Measurements from ENCODE around the gene PEX26. TPM values are rescaled to one million over a fixed set of nuclear protein-coding genes. Genes with fewer than 3 reads are reported as not detected.

Gene PEX26
- total and polyA plus RNA-seq, 4 donors = 3.5 to 21.0 (median 16.9) TPM

DNA sequence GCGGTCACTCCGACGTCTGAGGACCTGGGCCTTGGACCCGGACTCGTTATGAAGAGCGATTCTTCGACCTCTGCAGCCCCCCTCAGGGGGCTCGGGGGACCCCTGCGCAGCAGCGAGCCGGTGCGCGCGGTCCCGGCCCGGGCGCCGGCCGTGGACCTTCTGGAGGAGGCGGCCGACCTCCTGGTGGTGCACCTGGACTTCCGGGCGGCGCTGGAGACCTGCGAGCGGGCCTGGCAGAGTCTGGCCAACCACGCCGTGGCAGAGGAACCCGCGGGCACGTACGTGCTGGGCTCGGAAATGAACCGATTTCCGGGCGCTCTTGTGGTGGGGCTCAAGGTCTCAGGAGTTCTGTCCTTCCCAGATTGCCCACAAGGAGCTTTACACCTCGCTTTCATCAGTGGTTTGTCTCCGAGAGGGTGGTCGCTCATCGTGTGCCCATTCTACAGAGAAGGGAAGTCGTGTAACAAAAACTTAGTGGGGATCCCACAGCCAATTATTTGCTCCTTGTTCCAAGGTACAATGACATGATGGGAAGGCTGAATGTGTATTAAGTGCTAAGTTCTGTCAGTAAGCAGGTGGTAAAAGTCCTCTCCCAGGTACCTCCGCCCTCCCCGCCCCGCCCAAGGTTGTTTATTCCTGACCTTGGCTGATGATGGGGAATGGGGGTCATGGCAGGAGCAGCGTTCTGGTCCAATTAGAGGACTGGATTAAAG is 695 bp downstream of the PEX26 start:
- H3K4me3 ChIP-seq (ENCODE audit: low read depth in 1 of 3, low read length in 3 of 3) = peak overlapping the region; percentile 77 to 94 (median 88)
- H3K27ac ChIP-seq (ENCODE audit: low read depth in 1 of 2, low read length in 2 of 2) = peak overlapping the region; percentile 75 to 87
- no peak for TF ChIP-seq EGR1 (IDR thresholded peaks at IDR 0.05; ENCODE audit: low read depth in 2 of 2)
- TF ChIP-seq RXRA (IDR thresholded peaks at IDR 0.05) = no peak
- TF ChIP-seq RAD21 (IDR thresholded peaks at IDR 0.05) = peak in 1 of 2 donors; percentile 16
- H3K9me3 ChIP-seq (ENCODE audit: control insufficient read depth in 4 of 4, low read length in 3 of 4) = no peaks in the 10 kb centered on the region
- no peak for DNase-seq (ENCODE audit: low spot score)
- no peaks in the 10 kb centered on the region for H3K27me3 ChIP-seq (ENCODE audit: control insufficient read depth in 4 of 4, insufficient read depth in 4 of 4, low read length in 3 of 4)
- H3K36me3 ChIP-seq (ENCODE audit: control insufficient read depth in 4 of 4, insufficient read depth in 3 of 4, low read depth in 1 of 4, low read length in 3 of 4) = peaks cover 5 to 18% (median 15%) of the 10 kb centered on the region in 4 donors
- peaks cover 4 to 26% (median 23%) of the 10 kb centered on the region in 4 donors for H3K4me1 ChIP-seq (ENCODE audit: control insufficient read depth in 4 of 4, insufficient read depth in 4 of 4, low read length in 3 of 4)
- 7% methylated on average over 45 of the region's 45 CpGs for WGBS
- H3K9ac ChIP-seq (ENCODE audit: low read depth in 1 of 2, low read length in 2 of 2) = peak overlapping the region; percentile 49 to 97

DNA sequence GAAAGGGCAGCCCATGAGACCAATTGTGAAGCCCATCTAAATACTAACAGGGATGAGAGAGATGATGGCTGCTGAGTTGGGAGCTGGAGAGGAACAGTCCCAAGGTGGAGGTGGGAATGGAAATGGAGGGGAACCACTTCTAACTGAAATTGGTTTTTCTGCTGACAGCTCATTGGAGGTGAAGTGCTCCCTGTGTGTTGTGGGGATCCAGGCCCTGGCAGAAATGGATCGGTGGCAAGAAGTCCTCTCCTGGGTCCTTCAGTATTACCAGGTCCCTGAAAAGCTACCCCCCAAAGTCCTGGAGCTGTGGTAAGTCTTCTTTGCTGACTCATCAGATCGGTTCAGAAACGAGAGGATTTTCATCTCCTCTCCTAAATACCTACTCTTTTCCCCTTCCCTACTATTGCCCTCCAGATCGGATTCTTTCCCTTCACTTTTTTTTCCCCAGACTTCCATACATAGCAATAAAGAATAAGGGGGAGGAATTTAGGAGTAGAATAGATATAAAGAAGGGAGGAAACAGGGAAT is 2.0 kb downstream of the PEX26 start:
- Histone ChIP-seq H3K27ac (ENCODE audit: low read depth in 1 of 2, low read length in 2 of 2) (no peak overlapping the region), H3K4me3 (ENCODE audit: low read depth in 1 of 3, low read length in 3 of 3) (no peak overlapping the region)
- TF ChIP-seq FOXA1 (IDR thresholded peaks at IDR 0.05) (no peak), JUND (IDR thresholded peaks at IDR 0.05) (no peak), YY1 (IDR thresholded peaks at IDR 0.05) (no peak), NR2F2 (IDR thresholded peaks at IDR 0.05) (no peak), HNF4A (conservative IDR thresholded peaks at IDR 0.05) (no peak), RAD21 (IDR thresholded peaks at IDR 0.05) (no peak), TAF1 (conservative IDR thresholded peaks at IDR 0.05) (no peak), HNF4G (IDR thresholded peaks at IDR 0.05) (no peak), EGR1 (IDR thresholded peaks at IDR 0.05; ENCODE audit: low read depth in 2 of 2) (no peak), GABPA (IDR thresholded peaks at IDR 0.05 in 1 of 2, conservative IDR thresholded peaks at IDR 0.05 in 1 of 2) (no peak), RXRA (IDR thresholded peaks at IDR 0.05) (no peak)
- TF ChIP-seq, protein P1, sequence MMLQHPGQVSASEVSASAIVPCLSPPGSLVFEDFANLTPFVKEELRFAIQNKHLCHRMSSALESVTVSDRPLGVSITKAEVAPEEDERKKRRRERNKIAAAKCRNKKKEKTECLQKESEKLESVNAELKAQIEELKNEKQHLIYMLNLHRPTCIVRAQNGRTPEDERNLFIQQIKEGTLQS (IDR thresholded peaks at IDR 0.05) = no peak
- TF ChIP-seq, protein P2, sequence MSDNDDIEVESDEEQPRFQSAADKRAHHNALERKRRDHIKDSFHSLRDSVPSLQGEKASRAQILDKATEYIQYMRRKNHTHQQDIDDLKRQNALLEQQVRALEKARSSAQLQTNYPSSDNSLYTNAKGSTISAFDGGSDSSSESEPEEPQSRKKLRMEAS (IDR thresholded peaks at IDR 0.05) = no peak
- TF ChIP-seq, protein P3, sequence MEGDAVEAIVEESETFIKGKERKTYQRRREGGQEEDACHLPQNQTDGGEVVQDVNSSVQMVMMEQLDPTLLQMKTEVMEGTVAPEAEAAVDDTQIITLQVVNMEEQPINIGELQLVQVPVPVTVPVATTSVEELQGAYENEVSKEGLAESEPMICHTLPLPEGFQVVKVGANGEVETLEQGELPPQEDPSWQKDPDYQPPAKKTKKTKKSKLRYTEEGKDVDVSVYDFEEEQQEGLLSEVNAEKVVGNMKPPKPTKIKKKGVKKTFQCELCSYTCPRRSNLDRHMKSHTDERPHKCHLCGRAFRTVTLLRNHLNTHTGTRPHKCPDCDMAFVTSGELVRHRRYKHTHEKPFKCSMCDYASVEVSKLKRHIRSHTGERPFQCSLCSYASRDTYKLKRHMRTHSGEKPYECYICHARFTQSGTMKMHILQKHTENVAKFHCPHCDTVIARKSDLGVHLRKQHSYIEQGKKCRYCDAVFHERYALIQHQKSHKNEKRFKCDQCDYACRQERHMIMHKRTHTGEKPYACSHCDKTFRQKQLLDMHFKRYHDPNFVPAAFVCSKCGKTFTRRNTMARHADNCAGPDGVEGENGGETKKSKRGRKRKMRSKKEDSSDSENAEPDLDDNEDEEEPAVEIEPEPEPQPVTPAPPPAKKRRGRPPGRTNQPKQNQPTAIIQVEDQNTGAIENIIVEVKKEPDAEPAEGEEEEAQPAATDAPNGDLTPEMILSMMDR (IDR thresholded peaks at IDR 0.05; ENCODE audit: low read depth, low read length, missing input control) = no peak
- TF ChIP-seq, protein P4, sequence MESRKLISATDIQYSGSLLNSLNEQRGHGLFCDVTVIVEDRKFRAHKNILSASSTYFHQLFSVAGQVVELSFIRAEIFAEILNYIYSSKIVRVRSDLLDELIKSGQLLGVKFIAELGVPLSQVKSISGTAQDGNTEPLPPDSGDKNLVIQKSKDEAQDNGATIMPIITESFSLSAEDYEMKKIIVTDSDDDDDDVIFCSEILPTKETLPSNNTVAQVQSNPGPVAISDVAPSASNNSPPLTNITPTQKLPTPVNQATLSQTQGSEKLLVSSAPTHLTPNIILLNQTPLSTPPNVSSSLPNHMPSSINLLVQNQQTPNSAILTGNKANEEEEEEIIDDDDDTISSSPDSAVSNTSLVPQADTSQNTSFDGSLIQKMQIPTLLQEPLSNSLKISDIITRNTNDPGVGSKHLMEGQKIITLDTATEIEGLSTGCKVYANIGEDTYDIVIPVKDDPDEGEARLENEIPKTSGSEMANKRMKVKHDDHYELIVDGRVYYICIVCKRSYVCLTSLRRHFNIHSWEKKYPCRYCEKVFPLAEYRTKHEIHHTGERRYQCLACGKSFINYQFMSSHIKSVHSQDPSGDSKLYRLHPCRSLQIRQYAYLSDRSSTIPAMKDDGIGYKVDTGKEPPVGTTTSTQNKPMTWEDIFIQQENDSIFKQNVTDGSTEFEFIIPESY (IDR thresholded peaks at IDR 0.05) = no peak
- TF ChIP-seq, protein P5, sequence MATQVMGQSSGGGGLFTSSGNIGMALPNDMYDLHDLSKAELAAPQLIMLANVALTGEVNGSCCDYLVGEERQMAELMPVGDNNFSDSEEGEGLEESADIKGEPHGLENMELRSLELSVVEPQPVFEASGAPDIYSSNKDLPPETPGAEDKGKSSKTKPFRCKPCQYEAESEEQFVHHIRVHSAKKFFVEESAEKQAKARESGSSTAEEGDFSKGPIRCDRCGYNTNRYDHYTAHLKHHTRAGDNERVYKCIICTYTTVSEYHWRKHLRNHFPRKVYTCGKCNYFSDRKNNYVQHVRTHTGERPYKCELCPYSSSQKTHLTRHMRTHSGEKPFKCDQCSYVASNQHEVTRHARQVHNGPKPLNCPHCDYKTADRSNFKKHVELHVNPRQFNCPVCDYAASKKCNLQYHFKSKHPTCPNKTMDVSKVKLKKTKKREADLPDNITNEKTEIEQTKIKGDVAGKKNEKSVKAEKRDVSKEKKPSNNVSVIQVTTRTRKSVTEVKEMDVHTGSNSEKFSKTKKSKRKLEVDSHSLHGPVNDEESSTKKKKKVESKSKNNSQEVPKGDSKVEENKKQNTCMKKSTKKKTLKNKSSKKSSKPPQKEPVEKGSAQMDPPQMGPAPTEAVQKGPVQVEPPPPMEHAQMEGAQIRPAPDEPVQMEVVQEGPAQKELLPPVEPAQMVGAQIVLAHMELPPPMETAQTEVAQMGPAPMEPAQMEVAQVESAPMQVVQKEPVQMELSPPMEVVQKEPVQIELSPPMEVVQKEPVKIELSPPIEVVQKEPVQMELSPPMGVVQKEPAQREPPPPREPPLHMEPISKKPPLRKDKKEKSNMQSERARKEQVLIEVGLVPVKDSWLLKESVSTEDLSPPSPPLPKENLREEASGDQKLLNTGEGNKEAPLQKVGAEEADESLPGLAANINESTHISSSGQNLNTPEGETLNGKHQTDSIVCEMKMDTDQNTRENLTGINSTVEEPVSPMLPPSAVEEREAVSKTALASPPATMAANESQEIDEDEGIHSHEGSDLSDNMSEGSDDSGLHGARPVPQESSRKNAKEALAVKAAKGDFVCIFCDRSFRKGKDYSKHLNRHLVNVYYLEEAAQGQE (IDR thresholded peaks at IDR 0.05) = no peak

More for the DNA sequence above, 2.0 kb downstream of the PEX26 start:
- no peak for DNase-seq (ENCODE audit: low spot score)
- Histone ChIP-seq H3K9me3 (ENCODE audit: control insufficient read depth in 4 of 4, low read length in 3 of 4) (no peaks in the 10 kb centered on the region), H3K4me1 (ENCODE audit: control insufficient read depth in 4 of 4, insufficient read depth in 4 of 4, low read length in 3 of 4) (peaks cover 4 to 26% (median 23%) of the 10 kb centered on the region in 4 donors), H3K9ac (ENCODE audit: low read depth in 1 of 2, low read length in 2 of 2) (no peak overlapping the region), H3K36me3 (ENCODE audit: control insufficient read depth in 4 of 4, insufficient read depth in 3 of 4, low read depth in 1 of 4, low read length in 3 of 4) (peaks cover 5 to 22% (median 19%) of the 10 kb centered on the region in 4 donors), H3K27me3 (ENCODE audit: control insufficient read depth in 4 of 4, insufficient read depth in 4 of 4, low read length in 3 of 4) (no peaks in the 10 kb centered on the region)
- 62% methylated on average over 4 of the region's 4 CpGs for WGBS

Measured in liver (tissue), 9 donors.